GM21367 (cell line): ENCODE measurements around the gene NME7.
"Not testable (repeated sequence)": the region's sequence is repeated elsewhere in the genome, so short reads cannot be mapped to it uniquely, and the experiment has no call there.

Source experiments
- ATAC-seq: cut with Tn5 transposase; IDR thresholded peaks from one replicate; pipeline ENCODE4 v1.9.1; 2021; ENCODE audit not compliant: unreplicated experiment

Gene NME7

DNA sequence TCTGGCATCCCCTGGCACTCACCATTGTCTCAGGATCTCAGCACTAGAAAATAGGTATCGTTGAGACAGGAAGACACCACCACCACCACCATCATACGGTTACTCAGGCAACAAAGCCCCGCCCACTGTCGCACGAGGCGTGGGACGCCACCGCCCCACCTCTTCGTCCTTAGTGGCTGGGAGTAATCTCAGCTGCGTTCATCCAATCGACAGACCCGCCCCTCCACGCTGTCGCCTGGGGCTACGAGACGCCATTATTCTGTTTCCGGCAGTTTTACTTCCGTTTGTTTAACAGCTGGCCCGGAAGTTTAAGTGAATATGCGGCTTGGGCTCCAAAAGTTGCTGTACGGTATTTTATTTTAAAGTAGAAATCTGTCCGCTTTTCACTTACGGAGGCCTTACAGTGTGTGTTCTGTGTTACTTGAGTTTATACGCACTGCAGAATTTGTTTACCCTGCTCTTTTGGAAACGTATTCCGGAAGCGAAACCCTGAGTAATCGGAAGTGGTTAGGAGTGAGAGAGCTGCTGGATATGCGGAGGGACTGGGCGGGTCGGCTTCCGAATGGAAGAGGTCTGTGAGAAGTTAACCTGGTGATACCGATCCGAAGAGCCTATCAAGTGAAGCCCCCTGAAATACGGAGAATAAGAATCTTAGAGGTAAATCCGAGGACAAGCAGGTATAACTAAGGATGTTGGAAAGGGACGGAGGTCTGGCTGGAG lies at the start of gene NME7, which contains the start of gene BLZF1:
Gene NME7, minus strand, starts transcription at position 112 of the 720 bp plus-strand sequence. Its CDS starts 87 bp downstream, at position 25.
Gene BLZF1, plus strand, starts transcription at position 510 of the 720 bp plus-strand sequence. CDS start 1,328 bp downstream, outside the sequence.
- ATAC-seq, result peak; percentile 94

DNA sequence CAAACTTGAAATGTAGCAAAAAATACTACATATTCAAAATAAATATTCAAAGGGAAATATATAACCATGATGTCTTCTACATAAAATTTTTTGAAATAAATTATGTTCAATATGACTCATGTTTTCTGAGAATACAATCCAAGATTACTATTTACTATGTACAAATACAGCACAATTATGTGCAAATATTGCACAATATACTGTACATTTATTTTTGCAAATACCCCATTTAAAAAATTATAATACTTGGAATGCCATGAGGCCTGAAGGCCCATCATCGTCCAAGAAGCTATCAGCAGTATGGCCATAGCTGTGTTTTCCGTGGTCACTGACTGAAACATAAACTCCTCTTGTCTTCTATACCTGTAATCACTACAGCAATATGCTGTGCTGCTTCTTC lies 47.4 kb upstream of the NME7 start:
- no peak for ATAC-seq

DNA sequence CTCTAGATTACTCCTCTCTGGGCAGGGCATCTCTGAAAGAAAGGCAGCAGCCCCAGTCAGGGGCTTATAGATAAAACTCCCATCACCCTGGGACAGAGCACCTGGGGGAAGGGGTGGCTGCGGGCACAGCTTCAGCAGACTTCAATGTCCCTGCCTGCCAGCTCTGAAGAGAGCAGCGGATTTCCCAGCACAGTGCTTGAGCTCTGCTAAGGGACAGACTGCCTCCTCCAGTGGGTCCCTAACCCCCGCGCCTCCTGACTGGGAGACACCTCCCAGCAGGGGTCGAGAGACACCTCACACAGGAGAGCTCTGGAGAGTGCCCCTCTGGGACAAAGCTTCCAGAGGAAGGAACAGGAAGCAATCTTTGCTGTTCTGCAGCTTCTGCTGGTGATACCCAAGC lies 40.7 kb upstream of the NME7 start:
- ATAC-seq, result not testable (repeated sequence)

GRCh38 chr1:169402578-169402977 lies 35.0 kb upstream of the NME7 start:
- ATAC-seq, result not testable (repeated sequence)

DNA sequence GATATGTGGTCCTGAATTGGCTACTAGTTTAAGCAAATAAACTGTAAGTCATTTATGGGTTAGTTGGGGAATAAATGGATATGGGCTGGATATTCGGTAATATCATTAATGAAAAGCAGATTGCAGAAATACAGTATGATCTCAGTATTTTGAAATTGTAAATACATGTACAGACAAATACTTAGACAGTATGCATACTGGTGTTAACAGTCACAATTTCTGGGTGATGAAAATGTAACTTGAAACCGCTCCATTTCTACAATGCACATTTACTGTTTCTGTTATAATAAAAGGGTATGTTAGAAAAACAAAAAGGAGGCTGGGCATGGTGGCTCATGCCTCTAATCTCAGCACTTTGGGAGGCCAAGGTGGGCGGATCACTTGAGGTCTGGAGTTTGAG lies 28.4 kb upstream of the NME7 start:
- ATAC-seq, result no peak

GRCh38 chr1:169392406-169392805 lies 24.8 kb upstream of the NME7 start:
- ATAC-seq, result no peak

DNA sequence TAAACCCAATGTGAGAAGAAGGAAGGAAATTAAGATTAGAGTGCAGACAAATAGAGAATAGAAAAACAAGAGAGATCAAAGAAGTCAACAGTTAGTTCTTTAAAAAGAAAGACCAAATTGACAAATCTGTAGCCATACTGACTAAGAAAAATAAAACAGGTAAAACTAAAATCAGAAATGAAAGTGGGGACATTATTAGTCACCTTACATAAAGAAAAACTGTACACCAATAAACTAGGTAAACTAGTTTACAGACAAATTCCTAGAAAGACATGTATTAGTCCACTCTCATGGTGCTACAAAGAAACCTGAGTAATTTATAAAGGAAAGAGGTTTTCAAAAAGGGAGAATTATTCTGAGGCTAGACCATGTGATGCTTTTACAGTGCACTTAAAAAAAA lies 22.7 kb upstream of the NME7 start:
- peak; percentile 63 for ATAC-seq

DNA sequence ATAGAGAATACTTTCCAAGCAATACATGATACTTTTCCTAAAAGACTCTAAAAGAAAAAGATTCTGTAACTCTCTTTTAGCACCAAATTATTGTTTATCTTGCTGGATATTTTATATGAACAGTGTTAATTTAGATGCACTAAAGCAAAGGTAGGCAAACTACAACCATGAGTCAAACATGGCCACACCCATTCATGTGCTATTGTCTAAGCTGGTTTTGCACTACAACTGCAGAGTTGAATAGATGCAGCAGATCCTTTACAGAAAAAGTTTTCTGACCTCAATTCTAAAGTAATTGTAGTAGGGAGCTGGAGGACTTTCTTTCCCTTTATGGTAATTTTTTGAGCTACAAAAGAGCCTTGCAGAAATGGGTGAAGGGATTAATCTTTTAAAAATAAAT lies 19.8 kb upstream of the NME7 start:
- ATAC-seq, result no peak

- ATAC-seq, result no peak
Observed at GRCh38 chr1:169383449-169383848, 15.9 kb upstream of the NME7 start.

GRCh38 chr1:169381162-169381561 lies 13.6 kb upstream of the NME7 start:
- no peak for ATAC-seq

GRCh38 chr1:169371404-169371803 lies 3.8 kb upstream of the NME7 start:
- no peak for ATAC-seq

GRCh38 chr1:169368406-169368769 lies 791 bp upstream of the NME7 start:
- no peak for ATAC-seq

- no peak for ATAC-seq
Observed at GRCh38 chr1:169367096-169367685, 406 bp downstream of the NME7 start.

- ATAC-seq, result no peak
Observed at GRCh38 chr1:169364948-169365347, 2.6 kb downstream of the NME7 start.

- no peak for ATAC-seq
Observed at GRCh38 chr1:169363046-169363730, 4.4 kb downstream of the NME7 start.

GRCh38 chr1:169361281-169361680 lies 6.3 kb downstream of the NME7 start:
- ATAC-seq, result no peak

- no peak for ATAC-seq
Observed at GRCh38 chr1:169360415-169360814, 7.2 kb downstream of the NME7 start.

GRCh38 chr1:169348383-169349036 lies 19.1 kb downstream of the NME7 start:
- no peak for ATAC-seq

- ATAC-seq, result no peak
Observed at GRCh38 chr1:169347688-169348382, 19.8 kb downstream of the NME7 start.

GRCh38 chr1:169346036-169346589 lies 21.5 kb downstream of the NME7 start:
- ATAC-seq, result no peak

DNA sequence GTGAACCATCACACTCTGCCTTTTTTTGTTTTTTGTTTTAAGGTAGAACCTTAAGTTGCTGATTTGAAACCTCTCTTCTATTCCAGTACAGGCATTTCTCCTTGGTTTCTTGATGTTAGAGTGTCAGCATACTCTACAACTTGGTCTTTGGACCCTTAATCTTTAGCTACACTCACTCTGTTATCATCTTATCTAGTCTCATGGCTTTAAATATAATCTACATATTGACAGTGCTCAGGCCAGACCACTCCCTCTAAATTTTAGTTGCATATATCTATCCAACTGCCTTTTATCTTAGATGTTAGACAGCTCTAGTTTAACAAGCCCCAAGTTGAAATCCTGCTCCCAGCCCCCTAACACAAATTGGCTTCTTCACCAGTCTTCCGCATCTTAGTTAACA lies 22.1 kb downstream of the NME7 start:
- no peak for ATAC-seq
